Spinal cord (tissue), 10 donors: ENCODE measurements around the gene ACSL1. TPM values are rescaled to one million over a fixed set of nuclear protein-coding genes. Genes with fewer than 3 reads are reported as not detected.

ENCODE experiments used
- DNase-seq, 6 donors: peaks; one replicate each; pipeline versions ENCODE4 v3.0.0 to v3.0.0-alpha.2; 2013 to 2015; ENCODE audit warnings: low spot score in 6 of 6, low read depth in 4 of 6
- H3K27ac ChIP-seq: one replicate; pipeline ENCODE4 v1.5.1; 2013; ENCODE audit warnings: low read depth, low read length, control low read depth
- H3K27me3 ChIP-seq: one replicate; pipeline ENCODE4 v1.6.1; 2013; ENCODE audit warnings: low read length; ENCODE audit not compliant: control insufficient read depth, insufficient read depth
- H3K36me3 ChIP-seq: one replicate; pipeline ENCODE4 v1.6.1; 2013; ENCODE audit warnings: low read length; ENCODE audit not compliant: control insufficient read depth, insufficient read depth
- H3K4me1 ChIP-seq: one replicate; pipeline ENCODE4 v1.6.1; 2013; ENCODE audit warnings: low read length; ENCODE audit not compliant: control insufficient read depth, insufficient read depth
- H3K4me3 ChIP-seq: one replicate; pipeline ENCODE4 v1.5.1; 2013; ENCODE audit warnings: low read depth, low read length, control low read depth
- H3K9me3 ChIP-seq: one replicate; pipeline ENCODE4 v1.6.1; 2013; ENCODE audit warnings: low read length; ENCODE audit not compliant: control insufficient read depth, insufficient read depth
- WGBS: methylation state at CpG from one replicate; pipeline ENCODE4 v1.1.5; 2013; ENCODE audit warnings: missing lambda C conversion rate; ENCODE audit not compliant: insufficient coverage; 5-methylcytosine and 5-hydroxymethylcytosine counted together
- polyA plus RNA-seq, 2 donors: library from polyadenylated mRNA; unstranded; fragments of 120-200 nt; gene quantifications; one replicate each; pipeline ENCODE4 v1.2.1, GENCODE V29; 2013; ENCODE audit not compliant: insufficient read length in 2 of 2
- total RNA-seq, 2 donors: library from RNA; depleted of rRNA in 1 of 2; stranded (reverse); fragments of 120-200 nt in 1 of 2; fragments of >200 nt in 1 of 2; gene quantifications; one replicate each; pipeline versions ENCODE4 v1.2.3 to v1.2.4, GENCODE V29; 2013 to 2014
- donor health status: healthy.

Gene ACSL1
- total and polyA plus RNA-seq, 4 donors: 28.9 to 62.7 (median 29.9) TPM

- peaks cover 24% of the 10 kb centered on the region for H3K27me3 ChIP-seq
- no peak overlapping the region for H3K27ac ChIP-seq
- no peaks in the 10 kb centered on the region for H3K9me3 ChIP-seq
- no peak overlapping the region for H3K4me3 ChIP-seq
- peaks cover 6% of the 10 kb centered on the region for H3K4me1 ChIP-seq
- no peaks in the 10 kb centered on the region for H3K36me3 ChIP-seq
- DNase-seq: peak in 2 of 6 donors; percentile 47 to 69
- WGBS: 31% methylated on average over 5 of the region's 11 CpGs
These were observed 10.5 kb downstream of the ACSL1 start for GRCh38 chr4:184815046-184815877.

GRCh38 chr4:184814686-184815045 is 11.1 kb downstream of the ACSL1 start:
- 90% methylated on average over 5 of the region's 5 CpGs for WGBS
- no peaks in the 10 kb centered on the region for H3K36me3 ChIP-seq
- peaks cover 26% of the 10 kb centered on the region for H3K27me3 ChIP-seq
- no peak for DNase-seq
- H3K9me3 ChIP-seq: no peaks in the 10 kb centered on the region
- H3K4me1 ChIP-seq: peaks cover 6% of the 10 kb centered on the region
- no peak overlapping the region for H3K4me3 ChIP-seq
- no peak overlapping the region for H3K27ac ChIP-seq

GRCh38 chr4:184812651-184813181 is 13.1 kb downstream of the ACSL1 start:
- Histone ChIP-seq H3K27ac (peak overlapping the region; percentile 25), H3K4me1 (peaks cover 13% of the 10 kb centered on the region), H3K36me3 (no peaks in the 10 kb centered on the region), H3K4me3 (no peak overlapping the region), H3K9me3 (no peaks in the 10 kb centered on the region), H3K27me3 (peaks cover 25% of the 10 kb centered on the region)
- WGBS: 69% methylated on average over 4 of the region's 8 CpGs
- no peak for DNase-seq

DNA sequence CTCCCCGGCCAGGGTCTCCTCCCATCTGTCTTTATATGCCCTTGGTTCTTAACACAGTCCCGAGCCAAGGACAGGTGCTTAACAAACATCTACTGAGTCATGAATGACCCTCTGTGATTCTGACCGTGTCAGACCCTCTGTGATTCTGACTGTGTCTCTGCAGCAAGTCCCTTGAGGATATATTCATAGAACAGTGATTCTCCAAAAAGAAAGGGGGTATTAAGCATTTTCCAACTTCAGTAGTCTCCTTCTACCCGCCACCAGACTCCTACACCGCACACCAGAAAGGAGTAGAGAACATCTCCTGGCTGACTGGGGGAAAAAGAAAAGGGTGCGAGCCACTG is 13.6 kb downstream of the ACSL1 start:
- WGBS: 55% methylated on average over 2 of the region's 6 CpGs
- no peaks in the 10 kb centered on the region for H3K9me3 ChIP-seq
- H3K36me3 ChIP-seq: no peaks in the 10 kb centered on the region
- H3K4me1 ChIP-seq: peaks cover 13% of the 10 kb centered on the region
- no peak overlapping the region for H3K4me3 ChIP-seq
- H3K27ac ChIP-seq: no peak overlapping the region
- peaks cover 26% of the 10 kb centered on the region for H3K27me3 ChIP-seq
- no peak for DNase-seq

DNA sequence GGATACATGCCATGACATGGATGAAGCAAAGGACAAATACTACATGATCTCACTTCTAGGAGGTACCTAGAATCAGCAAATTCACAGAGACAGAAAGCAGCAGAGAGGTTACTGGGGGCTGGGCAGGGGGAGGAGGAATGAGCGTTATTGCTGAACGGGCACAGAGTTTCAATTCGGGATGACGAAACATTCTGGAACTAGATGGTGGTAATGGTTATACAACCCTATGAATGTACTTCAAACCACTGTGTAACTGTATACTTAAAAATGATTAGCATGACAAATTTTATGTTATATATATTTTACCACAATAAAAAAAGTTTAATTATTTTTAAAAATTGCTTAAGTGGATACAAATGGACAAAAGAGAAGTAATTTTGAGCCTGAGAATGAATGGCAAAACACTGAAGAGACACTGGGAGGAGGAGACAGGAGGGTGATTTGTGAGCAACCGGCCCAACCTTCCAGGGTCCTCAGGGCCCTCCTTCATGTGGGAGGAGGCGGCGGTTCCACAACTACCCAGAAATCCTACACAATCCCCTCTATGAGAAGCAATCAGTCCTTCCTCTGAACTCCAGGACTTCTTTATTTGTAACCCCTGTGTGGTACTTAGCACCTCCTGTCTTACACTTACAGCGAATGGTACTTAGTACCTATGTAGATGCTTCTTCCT is 14.1 kb downstream of the ACSL1 start:
- WGBS: 96% methylated on average over 3 of the region's 8 CpGs
- Histone ChIP-seq H3K4me1 (peaks cover 13% of the 10 kb centered on the region), H3K36me3 (no peaks in the 10 kb centered on the region), H3K27ac (no peak overlapping the region), H3K27me3 (peaks cover 26% of the 10 kb centered on the region), H3K9me3 (no peaks in the 10 kb centered on the region), H3K4me3 (no peak overlapping the region)
- DNase-seq: no peak

GRCh38 chr4:184810720-184811119 is 15.0 kb downstream of the ACSL1 start:
- Histone ChIP-seq H3K9me3 (no peaks in the 10 kb centered on the region), H3K4me3 (no peak overlapping the region), H3K27me3 (peaks cover 23% of the 10 kb centered on the region), H3K27ac (no peak overlapping the region), H3K4me1 (peaks cover 16% of the 10 kb centered on the region), H3K36me3 (no peaks in the 10 kb centered on the region)
- WGBS: 90% methylated on average over 10 of the region's 10 CpGs
- DNase-seq: no peak

DNA sequence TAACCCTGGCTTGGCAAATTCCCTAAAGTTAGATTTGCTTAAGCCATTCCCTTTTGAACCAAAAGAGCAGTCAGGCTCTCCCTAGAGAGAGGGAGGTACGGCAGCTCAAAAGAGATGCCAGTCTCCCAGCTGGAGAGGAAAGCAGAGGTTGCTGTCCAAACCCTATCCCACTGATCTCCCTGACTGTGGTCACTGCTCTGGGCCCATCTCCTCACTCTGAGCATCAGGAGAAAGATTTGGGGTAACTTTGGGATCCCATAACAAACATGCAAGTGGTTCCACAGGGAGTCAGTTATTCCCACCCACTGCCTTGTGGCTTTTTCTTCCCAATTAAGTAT is 17.1 kb downstream of the ACSL1 start:
- WGBS: 17% methylated on average over 1 of the region's 1 CpG
- DNase-seq: no peak
- no peak overlapping the region for H3K4me3 ChIP-seq
- H3K9me3 ChIP-seq: no peaks in the 10 kb centered on the region
- no peaks in the 10 kb centered on the region for H3K36me3 ChIP-seq
- H3K27me3 ChIP-seq: peaks cover 18% of the 10 kb centered on the region
- peak overlapping the region; percentile 59 for H3K27ac ChIP-seq
- H3K4me1 ChIP-seq: peaks cover 14% of the 10 kb centered on the region

GRCh38 chr4:184807797-184808712 is 17.7 kb downstream of the ACSL1 start:
- Histone ChIP-seq H3K4me1 (peaks cover 14% of the 10 kb centered on the region), H3K27me3 (peaks cover 14% of the 10 kb centered on the region), H3K36me3 (no peaks in the 10 kb centered on the region), H3K27ac (peak overlapping the region; percentile 59), H3K4me3 (no peak overlapping the region), H3K9me3 (no peaks in the 10 kb centered on the region)
- peak in 4 of 6 donors; percentile 27 to 87 (median 74) for DNase-seq
- 27% methylated on average over 7 of the region's 9 CpGs for WGBS

- DNase-seq: peak in 1 of 6 donors; percentile 49
- Histone ChIP-seq H3K4me1 (peaks cover 14% of the 10 kb centered on the region), H3K36me3 (no peaks in the 10 kb centered on the region), H3K9me3 (no peaks in the 10 kb centered on the region), H3K27ac (no peak overlapping the region), H3K27me3 (peaks cover 15% of the 10 kb centered on the region), H3K4me3 (no peak overlapping the region)
- WGBS: 93% methylated on average over 3 of the region's 3 CpGs
These were observed 18.5 kb downstream of the ACSL1 start for GRCh38 chr4:184807256-184807655.
